HG03064 (cell line): ENCODE measurements around the gene TECPR2.
A peak's percentile ranks its signal among the peaks of the same experiment; 100 is the strongest.
"Not testable (repeated sequence)": the region's sequence is repeated elsewhere in the genome, so short reads cannot be mapped to it uniquely, and the experiment has no call there.

Experiments
- ATAC-seq: cut with Tn5 transposase; IDR thresholded peaks from one replicate; pipeline ENCODE4 v1.9.1; 2021; ENCODE audit warnings: low read depth; ENCODE audit not compliant: unreplicated experiment

Gene TECPR2

DNA sequence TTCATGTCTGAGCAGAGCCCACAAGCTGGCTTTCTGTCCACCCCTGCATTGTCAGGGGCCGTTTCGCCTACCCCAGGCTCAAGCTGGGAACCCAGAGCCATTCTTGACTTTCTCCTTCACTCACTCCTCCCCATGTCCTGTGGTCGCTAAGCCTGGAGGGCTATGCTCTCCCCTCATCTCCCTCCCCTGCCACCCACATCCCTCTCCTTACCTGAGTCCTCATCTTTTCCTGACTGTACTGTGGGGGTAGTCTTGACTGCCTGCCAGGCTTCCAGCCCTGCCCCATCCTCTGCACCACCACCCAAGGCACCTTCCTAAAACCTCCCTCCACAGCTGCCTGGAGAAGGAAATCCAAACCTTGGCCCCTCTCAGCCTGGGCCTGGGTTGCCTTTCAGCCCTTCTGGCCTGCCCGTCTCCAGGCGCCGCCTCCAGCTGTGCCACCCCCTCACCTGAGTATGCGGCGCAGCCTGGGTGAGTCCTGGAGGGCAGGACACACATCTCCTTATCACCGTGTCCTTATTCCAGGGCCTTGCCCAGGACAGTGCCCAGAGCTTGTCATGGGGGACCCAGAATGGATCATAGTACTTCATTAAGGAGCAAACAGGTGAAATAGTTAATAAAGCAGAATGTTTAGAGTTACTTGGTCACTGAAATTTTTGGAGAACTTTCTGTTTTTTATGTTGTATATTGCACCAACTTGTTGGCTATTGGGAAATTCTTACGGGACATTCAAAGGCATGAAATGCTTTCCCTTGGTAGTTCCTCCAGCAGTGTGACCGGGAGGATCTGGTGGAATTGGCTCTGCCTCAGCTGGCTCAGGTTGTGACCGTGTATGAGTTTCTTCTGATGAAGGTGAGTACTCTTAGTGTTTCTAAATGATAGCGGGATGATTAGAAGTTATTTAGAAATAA, 28.7 kb upstream of the TECPR2 start:
- no peak for ATAC-seq

GRCh38 chr14:102335163-102335562, 27.6 kb upstream of the TECPR2 start:
- ATAC-seq = no peak

GRCh38 chr14:102338724-102339123, 24.0 kb upstream of the TECPR2 start:
- no peak for ATAC-seq

- ATAC-seq = no peak
These were observed 21.2 kb upstream of the TECPR2 start for GRCh38 chr14:102341566-102341965.

- ATAC-seq = no peak
These were observed 20.5 kb upstream of the TECPR2 start for GRCh38 chr14:102342238-102342637.

DNA sequence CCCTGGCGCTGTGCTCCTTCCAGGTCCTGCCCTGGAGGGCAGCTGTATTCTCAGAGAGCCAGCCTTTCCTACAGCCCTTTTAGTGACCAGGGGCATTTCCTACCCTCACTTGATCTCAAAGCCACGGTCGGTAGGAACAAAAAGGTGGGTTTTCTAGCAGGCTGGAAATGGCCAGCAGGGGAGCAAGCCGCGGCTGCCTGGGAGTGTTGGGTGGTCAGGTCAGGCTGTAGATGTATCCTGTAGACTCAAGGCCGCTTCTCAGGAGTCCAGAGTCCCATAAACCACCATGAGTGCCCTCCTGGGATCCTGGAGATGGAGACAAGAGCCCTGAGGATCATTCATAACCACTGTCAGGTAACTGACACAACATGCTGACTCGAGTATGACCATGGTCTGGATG, 18.7 kb upstream of the TECPR2 start:
- ATAC-seq = no peak

GRCh38 chr14:102344485-102344884, 18.3 kb upstream of the TECPR2 start:
- ATAC-seq = no peak

DNA sequence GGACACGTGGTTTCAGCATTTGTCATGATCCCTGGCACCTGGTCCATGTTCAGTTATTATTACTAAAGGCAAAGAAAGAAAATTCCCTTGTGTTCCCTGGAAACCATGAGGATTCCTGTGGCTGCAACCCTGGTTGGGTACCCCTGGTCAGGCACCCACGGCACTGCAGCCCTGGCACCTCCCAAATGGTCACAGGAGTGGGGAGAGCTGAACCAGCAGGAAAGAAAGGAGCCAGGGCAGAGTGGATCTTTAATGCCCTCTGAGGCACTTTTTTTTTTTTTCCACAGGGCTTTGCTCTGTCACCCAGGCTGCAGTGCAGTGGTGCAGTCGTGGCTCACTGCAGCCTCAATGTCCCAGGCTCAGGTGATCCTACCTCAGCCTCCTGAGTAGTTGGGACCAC, 17.5 kb upstream of the TECPR2 start:
- no peak for ATAC-seq

GRCh38 chr14:102346645-102347044, 16.1 kb upstream of the TECPR2 start:
- no peak for ATAC-seq

- no peak for ATAC-seq
These were observed 14.4 kb upstream of the TECPR2 start for GRCh38 chr14:102348376-102348775.

GRCh38 chr14:102351023-102351422, 11.7 kb upstream of the TECPR2 start:
- ATAC-seq = no peak

DNA sequence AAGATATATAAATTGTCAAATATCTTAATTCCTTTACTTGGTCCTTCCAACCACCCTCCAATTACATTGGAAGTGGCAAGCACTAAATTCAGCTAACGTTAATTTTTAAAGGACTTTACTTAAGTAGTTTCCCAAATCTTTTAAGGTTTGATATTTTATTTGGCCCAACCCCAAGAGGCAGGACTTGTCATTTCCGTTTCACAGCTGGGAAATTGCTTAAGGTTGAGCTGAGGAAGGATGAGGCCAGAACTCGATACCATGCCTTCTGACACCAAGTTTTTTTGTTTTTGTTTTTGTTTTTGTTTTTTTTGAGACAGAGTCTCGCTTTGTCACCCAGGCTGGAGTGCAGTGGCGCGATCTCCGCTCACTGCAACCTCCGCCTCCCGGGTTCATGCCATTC, 11.1 kb upstream of the TECPR2 start:
- ATAC-seq = not testable (repeated sequence)

- ATAC-seq = no peak
These were observed 10.5 kb upstream of the TECPR2 start for GRCh38 chr14:102352213-102352612.

GRCh38 chr14:102353126-102353619, 9.6 kb upstream of the TECPR2 start:
- ATAC-seq = no peak

DNA sequence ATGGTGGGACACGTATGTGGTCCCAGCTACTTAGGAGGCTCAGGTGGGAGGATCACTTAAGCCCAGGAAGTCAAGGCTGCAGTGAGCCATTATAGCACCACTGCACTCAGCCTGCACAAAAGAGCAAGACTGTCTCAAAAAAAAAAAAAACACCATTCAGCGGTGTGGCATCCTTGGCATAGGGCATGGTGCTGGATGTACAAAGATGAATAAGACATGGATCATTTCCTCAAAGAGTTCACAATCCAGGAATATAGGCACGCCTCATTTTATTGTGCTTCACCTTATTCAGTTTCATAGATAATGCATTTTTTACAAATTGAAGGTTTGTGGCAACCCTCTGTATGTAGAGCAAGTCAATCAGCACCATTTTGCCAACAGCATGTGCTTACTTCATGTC, 6.5 kb upstream of the TECPR2 start:
- ATAC-seq = no peak

GRCh38 chr14:102359341-102359740, 3.4 kb upstream of the TECPR2 start:
- ATAC-seq = no peak

DNA sequence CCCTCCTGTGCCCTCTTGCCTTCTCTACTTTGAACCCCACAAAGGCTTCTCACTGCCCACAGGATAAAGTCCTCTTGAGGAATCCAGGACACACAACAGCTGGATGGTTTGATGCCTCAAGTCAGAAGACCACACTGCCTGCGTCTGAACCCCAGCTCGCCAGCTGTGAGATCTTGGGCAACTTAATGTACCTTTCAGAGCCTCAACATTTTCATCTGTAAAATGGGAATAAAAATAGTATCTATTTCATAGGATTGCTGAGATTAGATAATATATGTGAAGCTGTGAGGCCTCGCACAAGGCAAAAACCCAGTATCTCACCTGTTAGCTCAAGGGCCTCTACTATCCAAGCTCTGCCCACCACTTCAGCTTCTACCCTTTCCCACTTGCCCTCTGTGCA, 2.4 kb upstream of the TECPR2 start:
- ATAC-seq = no peak

- ATAC-seq = no peak
These were observed 657 bp upstream of the TECPR2 start for GRCh38 chr14:102362084-102362483.

- peak; percentile 32 for ATAC-seq
These were observed 622 bp downstream of the TECPR2 start for GRCh38 chr14:102363182-102363943.

DNA sequence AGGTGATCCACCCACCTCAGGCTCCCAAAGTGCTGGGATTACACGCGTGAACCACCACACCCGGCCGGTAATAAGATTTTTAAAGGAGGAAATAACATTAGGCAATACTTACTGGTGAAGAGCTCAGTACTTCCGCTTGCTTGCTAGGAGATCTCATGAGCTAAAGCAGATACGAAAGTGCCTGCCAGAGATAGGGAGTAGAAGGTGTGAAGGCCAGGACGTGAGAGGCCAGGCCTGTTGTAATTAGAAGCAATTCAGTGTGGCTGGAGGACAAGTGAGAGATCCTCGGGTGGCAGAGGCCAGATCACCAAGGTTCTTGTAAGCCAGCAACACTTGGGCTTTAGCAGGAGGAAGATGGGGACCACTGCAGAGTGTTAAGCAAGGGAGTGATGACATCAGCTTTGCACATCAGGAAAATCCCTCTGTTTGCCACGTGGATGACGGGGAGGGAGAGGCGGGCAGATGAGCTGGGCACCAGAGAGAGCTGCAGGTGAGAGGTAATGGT, 7.6 kb downstream of the TECPR2 start:
- no peak for ATAC-seq

GRCh38 chr14:102371361-102371760, 8.6 kb downstream of the TECPR2 start:
- no peak for ATAC-seq
